Hepatocyte (in vitro differentiated cells): ENCODE measurements around the gene ADSS2. TPM values are rescaled to one million over a fixed set of nuclear protein-coding genes. Genes with fewer than 3 reads are reported as not detected.

Experiments used
- DNase-seq: peaks from one replicate; pipeline ENCODE4 v3.0.0-alpha.2; 2016; ENCODE audit warnings: low spot score
- H2AFZ ChIP-seq: fragments of 200-600 bp; sonication (generic); 2 replicates; pipeline ENCODE4 v1.6.0; 2016; ENCODE audit warnings: antibody characterized with exemption, mild to moderate bottlenecking
- H3K27ac ChIP-seq: fragments of 200-600 bp; sonication (generic); 2 replicates; pipeline ENCODE4 v1.5.1; 2016; ENCODE audit warnings: mild to moderate bottlenecking
- H3K27me3 ChIP-seq: fragments of 200-600 bp; sonication (generic); 2 replicates; pipeline ENCODE4 v1.6.1; 2016
- H3K36me3 ChIP-seq: fragments of 200-600 bp; sonication (generic); replicated peaks from 2 replicates; pipeline ENCODE4 v1.5.1; 2016; ENCODE audit warnings: low read depth; ENCODE audit not compliant: insufficient read depth
- H3K4me1 ChIP-seq: fragments of 200-600 bp; sonication (generic); 2 replicates; pipeline ENCODE4 v1.5.1; 2016; ENCODE audit warnings: mild to moderate bottlenecking, moderate library complexity; ENCODE audit not compliant: insufficient read depth
- H3K4me2 ChIP-seq: fragments of 200-600 bp; sonication (generic); 2 replicates; pipeline ENCODE4 v1.6.0; 2016
- H3K4me3 ChIP-seq: fragments of 200-600 bp; sonication (generic); 2 replicates; pipeline ENCODE4 v1.5.1; 2016; ENCODE audit warnings: mild to moderate bottlenecking
- H3K79me2 ChIP-seq: fragments of 200-600 bp; sonication (generic); 2 replicates; pipeline ENCODE4 v1.6.0; 2017; ENCODE audit warnings: mild to moderate bottlenecking
- H3K9me2 ChIP-seq: fragments of 200-600 bp; sonication (generic); replicated peaks from 2 replicates; pipeline ENCODE4 v1.6.0; 2017; ENCODE audit warnings: mild to moderate bottlenecking; ENCODE audit not compliant: insufficient read depth
- H3K9me3 ChIP-seq: fragments of 200-600 bp; sonication (generic); 2 replicates; pipeline ENCODE4 v1.5.1; 2016; ENCODE audit warnings: low read depth, mild to moderate bottlenecking
- H4K20me1 ChIP-seq: fragments of 200-600 bp; sonication (generic); 2 replicates; pipeline ENCODE4 v1.6.0; 2016; ENCODE audit warnings: mild to moderate bottlenecking; ENCODE audit not compliant: insufficient read depth, poor library complexity, severe bottlenecking
- EZH2 ChIP-seq: fragments of 200-600 bp; sonication (generic); IDR thresholded peaks from 2 replicates; pipeline ENCODE4 v1.6.1; 2016; ENCODE audit warnings: antibody characterized with exemption, mild to moderate bottlenecking, borderline replicate concordance
- EZH2phosphoT487 ChIP-seq: fragments of 200-600 bp; sonication (generic); IDR thresholded peaks from one replicate; pipeline ENCODE4 v1.6.1; 2018; ENCODE audit warnings: antibody characterized with exemption, mild to moderate bottlenecking, low read depth, moderate library complexity; ENCODE audit not compliant: unreplicated experiment, severe bottlenecking
- WGBS: methylation state at CpG from one replicate; pipeline ENCODE4 v1.1.6; 2016; ENCODE audit warnings: low lambda C conversion rate; ENCODE audit errors: missing lambda C conversion rate; 5-methylcytosine and 5-hydroxymethylcytosine counted together
- polyA plus RNA-seq: library from polyadenylated mRNA; unstranded; fragments of >200 nt; fragmentation: Nextera tagmentation; extraction: Ambion mirVana; gene quantifications from 2 replicates; pipeline ENCODE4 v1.2.1, GENCODE V29; 2016
- total RNA-seq: library from RNA; depleted of rRNA; stranded (reverse); fragments of >200 nt; gene quantifications from 2 replicates; pipeline ENCODE4 v1.2.3, GENCODE V29; 2014
- TF ChIP-seq, protein P1 (sequence below): fragments of 200-600 bp; sonication (generic); IDR thresholded peaks from 2 replicates; pipeline ENCODE4 v1.5.1; 2016; ENCODE audit warnings: antibody characterized with exemption, mild to moderate bottlenecking; ENCODE audit not compliant: poor library complexity

The ADSS2 gene
- total and polyA plus RNA-seq, 2 experiments from 2014 or later = 24.2 to 42.3 TPM

DNA sequence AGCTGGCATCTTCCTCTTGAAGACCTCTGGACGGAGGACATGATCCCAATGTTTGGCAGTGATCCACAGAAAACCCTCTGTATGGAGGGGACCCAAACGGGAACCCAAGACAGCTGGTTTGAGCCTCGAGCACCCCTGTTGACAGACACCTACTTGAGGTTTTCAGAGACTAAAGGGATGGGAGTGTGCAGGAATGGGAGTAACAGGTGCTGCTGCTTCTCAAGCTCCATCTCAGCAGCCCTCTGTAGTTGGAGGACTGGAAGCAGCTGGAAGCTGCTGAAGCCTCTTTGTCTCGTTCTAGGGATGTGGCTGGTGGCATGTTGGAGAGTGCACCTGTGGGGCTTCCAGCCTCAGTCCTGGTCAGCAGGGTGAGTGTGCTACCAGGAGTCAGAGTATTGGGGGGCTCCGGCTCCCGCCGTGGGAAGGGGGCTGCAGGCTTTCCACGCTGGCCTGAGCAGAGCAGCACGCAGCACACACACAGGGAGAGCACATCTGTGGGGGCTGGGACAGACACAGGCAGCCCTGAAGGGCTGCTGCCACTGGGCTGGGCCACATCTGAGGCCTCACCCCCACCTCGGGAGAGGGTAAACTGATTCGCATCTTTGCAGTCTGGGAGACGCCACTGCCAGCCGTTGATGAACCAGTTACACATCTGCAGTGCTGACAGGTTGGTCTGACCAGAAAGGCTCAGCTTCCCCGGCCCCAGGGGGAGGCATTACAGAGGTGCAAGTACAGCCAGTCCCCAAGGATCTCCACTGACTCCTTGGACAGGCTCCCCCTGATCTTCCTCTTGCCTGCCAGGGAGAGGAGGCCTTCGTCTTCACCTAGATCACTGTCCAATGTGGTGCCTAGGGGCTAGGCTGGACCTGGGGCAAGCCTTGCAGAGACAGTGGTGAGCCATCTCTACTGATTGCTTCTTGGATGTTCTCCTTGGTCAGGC lies 56.6 kb downstream of the ADSS2 start:
- TF ChIP-seq EZH2phosphoT487 (no peak), EZH2 (no peak)
- TF ChIP-seq, protein P1, sequence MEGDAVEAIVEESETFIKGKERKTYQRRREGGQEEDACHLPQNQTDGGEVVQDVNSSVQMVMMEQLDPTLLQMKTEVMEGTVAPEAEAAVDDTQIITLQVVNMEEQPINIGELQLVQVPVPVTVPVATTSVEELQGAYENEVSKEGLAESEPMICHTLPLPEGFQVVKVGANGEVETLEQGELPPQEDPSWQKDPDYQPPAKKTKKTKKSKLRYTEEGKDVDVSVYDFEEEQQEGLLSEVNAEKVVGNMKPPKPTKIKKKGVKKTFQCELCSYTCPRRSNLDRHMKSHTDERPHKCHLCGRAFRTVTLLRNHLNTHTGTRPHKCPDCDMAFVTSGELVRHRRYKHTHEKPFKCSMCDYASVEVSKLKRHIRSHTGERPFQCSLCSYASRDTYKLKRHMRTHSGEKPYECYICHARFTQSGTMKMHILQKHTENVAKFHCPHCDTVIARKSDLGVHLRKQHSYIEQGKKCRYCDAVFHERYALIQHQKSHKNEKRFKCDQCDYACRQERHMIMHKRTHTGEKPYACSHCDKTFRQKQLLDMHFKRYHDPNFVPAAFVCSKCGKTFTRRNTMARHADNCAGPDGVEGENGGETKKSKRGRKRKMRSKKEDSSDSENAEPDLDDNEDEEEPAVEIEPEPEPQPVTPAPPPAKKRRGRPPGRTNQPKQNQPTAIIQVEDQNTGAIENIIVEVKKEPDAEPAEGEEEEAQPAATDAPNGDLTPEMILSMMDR = no peak
- 87% methylated on average over 15 of the region's 15 CpGs for WGBS
- no peak overlapping the region for H3K4me3 ChIP-seq

GRCh38 chr1:244394346-244394745 lies 57.4 kb downstream of the ADSS2 start:
- no peaks in the 10 kb centered on the region for H3K36me3 ChIP-seq
- H3K4me3 ChIP-seq = no peak overlapping the region
- no peaks in the 10 kb centered on the region for H4K20me1 ChIP-seq
- no peaks in the 10 kb centered on the region for H3K9me3 ChIP-seq
- H2AFZ ChIP-seq = no peak overlapping the region
- peaks cover 5% of the 10 kb centered on the region for H3K4me1 ChIP-seq
- no peak overlapping the region for H3K4me2 ChIP-seq
- 69% methylated on average over 4 of the region's 4 CpGs for WGBS
- DNase-seq = no peak
- no peaks in the 10 kb centered on the region for H3K27me3 ChIP-seq
- no peak overlapping the region for H3K27ac ChIP-seq
- no peaks in the 10 kb centered on the region for H3K79me2 ChIP-seq
- TF ChIP-seq, protein P1 = no peak
- TF ChIP-seq EZH2 = no peak
- no peak for TF ChIP-seq EZH2phosphoT487
- H3K9me2 ChIP-seq = no peaks in the 10 kb centered on the region

More for the DNA sequence above, 56.6 kb downstream of the ADSS2 start:
- Histone ChIP-seq H2AFZ (no peak overlapping the region), H4K20me1 (no peaks in the 10 kb centered on the region), H3K9me3 (peaks cover 3% of the 10 kb centered on the region), H3K27ac (no peak overlapping the region), H3K9me2 (no peaks in the 10 kb centered on the region), H3K36me3 (no peaks in the 10 kb centered on the region), H3K79me2 (no peaks in the 10 kb centered on the region), H3K4me1 (peaks cover 5% of the 10 kb centered on the region), H3K27me3 (no peaks in the 10 kb centered on the region), H3K4me2 (no peak overlapping the region)
- no peak for DNase-seq

DNA sequence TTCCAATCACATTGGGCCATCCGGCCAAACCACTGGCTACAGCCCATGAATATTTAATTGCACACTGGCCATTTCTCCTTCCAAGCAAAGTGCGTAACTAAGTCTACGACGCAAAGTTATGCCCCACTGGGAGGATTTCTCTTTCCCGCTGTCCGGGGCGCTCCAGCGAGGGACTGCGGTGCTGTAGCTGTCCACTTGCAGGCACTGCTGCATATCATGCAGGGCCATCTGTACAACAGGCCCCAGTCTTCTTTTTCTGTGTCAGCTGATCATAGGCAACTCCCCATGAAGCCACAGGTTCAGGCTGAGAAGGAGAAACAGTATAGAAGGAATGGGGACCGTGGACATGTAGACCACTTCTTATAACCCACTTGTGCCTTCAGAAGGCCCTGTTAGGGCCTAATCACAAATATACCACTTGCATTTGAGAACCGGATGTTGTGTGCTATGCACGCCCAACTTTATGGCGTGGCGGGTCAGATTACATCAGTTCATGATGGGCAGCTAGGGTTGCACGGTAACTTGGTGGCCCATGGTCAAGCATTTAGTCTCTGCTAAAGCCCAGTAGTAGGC lies 58.0 kb downstream of the ADSS2 start:
- peaks cover 5% of the 10 kb centered on the region for H3K4me1 ChIP-seq
- no peak overlapping the region for H3K4me3 ChIP-seq
- H3K27me3 ChIP-seq = no peaks in the 10 kb centered on the region
- H3K9me2 ChIP-seq = no peaks in the 10 kb centered on the region
- no peak overlapping the region for H3K4me2 ChIP-seq
- no peaks in the 10 kb centered on the region for H3K36me3 ChIP-seq
- no peak for DNase-seq
- no peak overlapping the region for H3K27ac ChIP-seq
- no peaks in the 10 kb centered on the region for H3K9me3 ChIP-seq
- TF ChIP-seq EZH2phosphoT487 (no peak), EZH2 (no peak)
- TF ChIP-seq, protein P1 = no peak
- H3K79me2 ChIP-seq = no peaks in the 10 kb centered on the region
- no peak overlapping the region for H2AFZ ChIP-seq
- 92% methylated on average over 15 of the region's 15 CpGs for WGBS
- H4K20me1 ChIP-seq = no peaks in the 10 kb centered on the region
